IMR-90 (cell line): Measurements from ENCODE around the gene KRT36. TPM values are rescaled to one million over a fixed set of nuclear protein-coding genes. Genes with fewer than 3 reads are reported as not detected.

Experiments
- ATAC-seq: fragments of 200-7000 bp; cut with Tn5 transposase; 2 replicates; pipeline ENCODE4 v1.9.1; 2020; ENCODE audit warnings: low read depth, mild to moderate bottlenecking, moderate library complexity
- BruUV-seq: library from RNA; stranded (reverse); fragments of 400-500 nt; replicated peaks from 2 replicates; lab custom pipeline; 2021; lab: Mats Ljungman, UMichigan
- CTCF ChIA-PET: fragments of 300-600 bp; formaldehyde crosslinking; extraction: SDS; loops from one replicate; lab custom pipeline; 2021; ENCODE audit warnings: antibody characterized with exemption; lab: Yijun Ruan, JAX
- POLR2A ChIA-PET: fragments of 300-600 bp; sonication (Branson Sonifier 250); formaldehyde crosslinking; loops from one replicate; lab custom pipeline; 2022; ENCODE audit warnings: antibody characterized with exemption; ENCODE audit not compliant: unreplicated experiment; lab: Charles Lee
- DNase-seq: peaks from one replicate; pipeline ENCODE4 v3.0.0; 2013
- H2AFZ ChIP-seq: replicated peaks from 2 replicates; pipeline ENCODE3; 2013; ENCODE audit warnings: low read length, mild to moderate bottlenecking; ENCODE audit not compliant: poor library complexity
- H2AK5ac ChIP-seq: 2 replicates; pipeline ENCODE4 v1.6.1; 2013; ENCODE audit warnings: low read depth, low read length, inconsistent platforms
- H2AK9ac ChIP-seq: replicated peaks from 2 replicates; pipeline ENCODE3; 2013; ENCODE audit warnings: mild to moderate bottlenecking, low read depth, low read length, moderate library complexity; ENCODE audit not compliant: poor library complexity
- H2BK120ac ChIP-seq: 2 replicates; pipeline ENCODE4 v1.6.1; 2013; ENCODE audit warnings: low read depth, low read length, inconsistent platforms
- H2BK15ac ChIP-seq: 3 replicates; pipeline ENCODE4 v1.6.1; 2013; ENCODE audit warnings: low read depth, low read length, inconsistent platforms
- H2BK20ac ChIP-seq: 2 replicates; pipeline ENCODE4 v1.6.1; 2013; ENCODE audit warnings: low read depth, mild to moderate bottlenecking, inconsistent platforms, low read length, moderate library complexity
- H2BK5ac ChIP-seq: 2 replicates; pipeline ENCODE4 v1.6.1; 2013; ENCODE audit warnings: mild to moderate bottlenecking, low read depth, low read length, inconsistent platforms; ENCODE audit not compliant: poor library complexity, severe bottlenecking
- H3K14ac ChIP-seq: replicated peaks from 2 replicates; pipeline ENCODE4 v1.6.1; 2013; ENCODE audit warnings: low read depth, low read length, inconsistent platforms
- H3K18ac ChIP-seq: 2 replicates; pipeline ENCODE4 v1.6.1; 2013; ENCODE audit warnings: low read depth, low read length, control low read depth
- H3K23ac ChIP-seq: 2 replicates; pipeline ENCODE4 v1.6.1; 2013; ENCODE audit warnings: low read depth, low read length, inconsistent platforms
- H3K27ac ChIP-seq: 2 replicates; pipeline ENCODE4 v1.5.1; 2013; ENCODE audit warnings: mild to moderate bottlenecking, control low read depth, low read length; ENCODE audit not compliant: insufficient read depth
- H3K27me3 ChIP-seq: 2 replicates; pipeline ENCODE4 v1.6.1; 2013; ENCODE audit warnings: low read length; ENCODE audit not compliant: control insufficient read depth, insufficient read depth
- H3K36me3 ChIP-seq: 2 replicates; pipeline ENCODE4 v1.6.1; 2013; ENCODE audit warnings: low read length, mixed read lengths; ENCODE audit not compliant: control insufficient read depth, insufficient read depth
- H3K4ac ChIP-seq: 2 replicates; pipeline ENCODE4 v1.6.1; 2013; ENCODE audit warnings: low read depth, low read length, inconsistent platforms
- H3K4me1 ChIP-seq: 2 replicates; pipeline ENCODE4 v1.6.1; 2013; ENCODE audit warnings: low read length, mixed read lengths; ENCODE audit not compliant: control insufficient read depth, insufficient read depth
- H3K4me2 ChIP-seq: 2 replicates; pipeline ENCODE4 v1.6.1; 2013; ENCODE audit warnings: low read depth, mild to moderate bottlenecking, control low read depth, low read length, moderate library complexity
- H3K4me3 ChIP-seq: 2 replicates; pipeline ENCODE4 v1.5.1; 2013; ENCODE audit warnings: low read depth, mild to moderate bottlenecking, control low read depth, low read length, moderate library complexity; ENCODE audit not compliant: insufficient read depth
- H3K56ac ChIP-seq: 2 replicates; pipeline ENCODE4 v1.6.1; 2013; ENCODE audit warnings: low read length, inconsistent platforms; ENCODE audit not compliant: insufficient read depth; ENCODE audit errors: extremely low read depth
- H3K79me1 ChIP-seq, 2 experiments: 2 replicates each; pipeline ENCODE4 v1.6.1; 2013; ENCODE audit warnings: low read length in 2 of 2, inconsistent platforms in 1 of 2, low read depth in 1 of 2
- H3K9ac ChIP-seq: 2 replicates; pipeline ENCODE4 v1.6.1; 2013; ENCODE audit warnings: low read depth, low read length, control low read depth
- H3K9me1 ChIP-seq: 2 replicates; pipeline ENCODE4 v1.6.1; 2013; ENCODE audit warnings: low read length, inconsistent platforms; ENCODE audit not compliant: insufficient read depth
- H3K9me3 ChIP-seq: 2 replicates; pipeline ENCODE4 v1.6.1; 2013; ENCODE audit warnings: low read length; ENCODE audit not compliant: control insufficient read depth, insufficient read depth
- H4K20me1 ChIP-seq: 2 replicates; pipeline ENCODE4 v1.6.1; 2013; ENCODE audit warnings: low read length, inconsistent platforms; ENCODE audit not compliant: insufficient read depth
- H4K5ac ChIP-seq: 2 replicates; pipeline ENCODE4 v1.6.1; 2013; ENCODE audit warnings: mild to moderate bottlenecking, low read depth, low read length, control low read depth
- H4K8ac ChIP-seq, 2 experiments: 2 replicates each; pipeline ENCODE4 v1.6.1; 2013; ENCODE audit warnings: low read depth in 2 of 2, low read length in 2 of 2, control low read depth in 1 of 2, inconsistent platforms in 1 of 2
- H4K91ac ChIP-seq: 2 replicates; pipeline ENCODE4 v1.6.1; 2013; ENCODE audit warnings: low read depth, low read length, inconsistent platforms; ENCODE audit not compliant: insufficient read depth
- BHLHE40 ChIP-seq: fragments of 150-350 bp; IDR thresholded peaks from 2 replicates; pipeline ENCODE4 v1.6.1; 2016; ENCODE audit warnings: mild to moderate bottlenecking, low read depth, low read length
- CEBPB ChIP-seq: IDR thresholded peaks from 2 replicates; pipeline ENCODE4 v1.6.1; 2012; ENCODE audit warnings: low read depth, low read length, improper control_type of control experiment
- CHD1 ChIP-seq: IDR thresholded peaks from 2 replicates; pipeline ENCODE4 v1.6.1; 2012; ENCODE audit warnings: low read depth, low read length, improper control_type of control experiment
- FOS ChIP-seq: fragments of 150-350 bp; IDR thresholded peaks from 2 replicates; pipeline ENCODE4 v1.6.1; 2016; ENCODE audit warnings: low read depth, low read length
- MAFK ChIP-seq: IDR thresholded peaks from 2 replicates; pipeline ENCODE4 v1.6.1; 2012; ENCODE audit warnings: low read depth, low read length, improper control_type of control experiment
- MAZ ChIP-seq: IDR thresholded peaks from 2 replicates; pipeline ENCODE4 v1.6.1; 2012; ENCODE audit warnings: low read depth, mild to moderate bottlenecking, low read length, improper control_type of control experiment, moderate library complexity, borderline replicate concordance
- MXI1 ChIP-seq: IDR thresholded peaks from 2 replicates; pipeline ENCODE4 v1.6.1; 2012; ENCODE audit warnings: low read depth, mild to moderate bottlenecking, low read length, moderate library complexity, borderline replicate concordance
- NFE2L2 ChIP-seq: fragments of 150-350 bp; IDR thresholded peaks from 2 replicates; pipeline ENCODE4 v1.6.1; 2016; ENCODE audit warnings: low read depth, mild to moderate bottlenecking, low read length
- POLR2A ChIP-seq: IDR thresholded peaks from 2 replicates; pipeline ENCODE4 v1.6.1; 2012; ENCODE audit warnings: mild to moderate bottlenecking, low read depth, low read length
- RAD21 ChIP-seq: IDR thresholded peaks from 2 replicates; pipeline ENCODE4 v1.6.1; 2012; ENCODE audit warnings: low read length, improper control_type of control experiment
- RCOR1 ChIP-seq: IDR thresholded peaks from 2 replicates; pipeline ENCODE4 v1.6.1; 2012; ENCODE audit warnings: mild to moderate bottlenecking, low read length, improper control_type of control experiment; ENCODE audit not compliant: insufficient replicate concordance
- RFX5 ChIP-seq: IDR thresholded peaks from 2 replicates; pipeline ENCODE4 v1.8.0; 2012; ENCODE audit warnings: low read depth, mild to moderate bottlenecking, low read length, moderate library complexity
- SMC3 ChIP-seq: fragments of 150-350 bp; IDR thresholded peaks from 2 replicates; pipeline ENCODE4 v1.6.1; 2016; ENCODE audit warnings: low read depth, mild to moderate bottlenecking, antibody characterized with exemption, low read length, moderate library complexity
- WGBS, 2 experiments: methylation state at CpG; one replicate each; pipeline versions ENCODE4 v1.1.5 to v1.1.7; 2013; ENCODE audit warnings: missing lambda C conversion rate in 2 of 2; ENCODE audit not compliant: insufficient read length in 1 of 2; ENCODE audit errors: extremely low coverage in 2 of 2; 5-methylcytosine and 5-hydroxymethylcytosine counted together
- dilution Hi-C: fragments of 300-500 bp; cut with HindIII; formaldehyde crosslinking; loops from one replicate; pipeline ENCODE4 v1.14.3; 2018; ENCODE audit warnings: low sequenced_read_pairs; ENCODE audit not compliant: unreplicated experiment
- in situ Hi-C: fragments of 300-500 bp; cut with MboI; formaldehyde crosslinking; loops from 3 replicates; pipeline ENCODE4 v1.14.3; 2019; ENCODE audit warnings: low sequenced_read_pairs, inconsistent platforms, mixed read lengths
- intact Hi-C: fragments of 100-400 bp; cut with micrococcal nuclease; formaldehyde crosslinking; loops from 2 replicates; pipeline ENCODE4 v1.10.0; 2022
- polyA plus RNA-seq, 3 experiments: library from polyadenylated mRNA; depleted of rRNA; stranded (reverse); fragments of >200 nt; gene quantifications; 2 replicates each; pipeline ENCODE4 v1.2.3, GENCODE V29; 2012; ENCODE audit warnings: low replicate concordance in 1 of 3
- total RNA-seq: library from RNA; depleted of rRNA; stranded (reverse); fragments of >200 nt; gene quantifications from 2 replicates; pipeline ENCODE4 v1.2.3, GENCODE V29; 2012
- TF ChIP-seq, protein P1 (sequence below): conservative IDR thresholded peaks from 2 replicates; pipeline ENCODE4 v1.5.1; 2012; ENCODE audit warnings: mild to moderate bottlenecking, low read depth, low read length, improper control_type of control experiment
- TF ChIP-seq, protein P2 (sequence below): fragments of 150-350 bp; IDR thresholded peaks from 2 replicates; pipeline ENCODE4 v1.6.1; 2016; ENCODE audit warnings: low read depth, mild to moderate bottlenecking, low read length, moderate library complexity, borderline replicate concordance
- TF ChIP-seq, protein P3 (sequence below): fragments of 150-350 bp; IDR thresholded peaks from 2 replicates; pipeline ENCODE4 v1.6.1; 2017; ENCODE audit warnings: mild to moderate bottlenecking, antibody characterized with exemption, low read length, low read depth

KRT36 gene
- total and polyA plus RNA-seq, 2 of the 4 experiments (the other 2 are of a cell fraction): not detected

DNA sequence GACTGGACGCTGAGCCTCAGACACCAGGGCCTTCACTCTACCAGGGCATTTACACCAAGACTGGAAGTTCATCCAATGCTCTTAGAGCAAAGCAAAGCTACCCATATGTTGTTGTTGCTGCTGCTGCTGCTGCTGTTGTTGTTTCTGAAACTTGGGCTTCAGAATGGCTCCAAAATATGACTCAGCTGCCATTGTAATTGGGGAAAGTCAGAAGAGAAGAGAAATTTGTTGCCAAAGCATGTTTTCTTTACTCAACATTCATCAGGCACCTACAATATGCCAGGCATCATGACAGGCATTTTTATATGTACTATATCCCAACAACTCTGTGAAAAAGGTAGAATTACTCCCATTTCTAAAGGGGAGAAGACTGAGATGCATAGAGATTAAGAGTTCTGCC, 34.5 kb downstream of the KRT36 start:
- ChIA-PET POLR2A (no interaction called here), CTCF (no interaction called here)
- no peaks in the 10 kb centered on the region for H3K79me1 ChIP-seq
- H3K18ac ChIP-seq: no peak overlapping the region
- no peak overlapping the region for H4K5ac ChIP-seq
- H3K27me3 ChIP-seq: peaks cover 12% of the 10 kb centered on the region
- no peaks in the 10 kb centered on the region for H4K20me1 ChIP-seq
- no peak overlapping the region for H2BK20ac ChIP-seq
- in situ Hi-C loops: no loop called here
- no peaks in the 10 kb centered on the region for H3K36me3 ChIP-seq
- H4K91ac ChIP-seq: no peak overlapping the region
- no peak overlapping the region for H3K23ac ChIP-seq
- no peak overlapping the region for H3K9ac ChIP-seq
- H3K56ac ChIP-seq: no peak overlapping the region
- no peak overlapping the region for H2AFZ ChIP-seq
- ATAC-seq (no peak), DNase-seq (no peak)
- no peak overlapping the region for H3K4me3 ChIP-seq
- no peak overlapping the region for H3K4ac ChIP-seq
- H3K4me1 ChIP-seq: peaks cover 2% of the 10 kb centered on the region; the same call in 1 of the 2 replicates
- H4K8ac ChIP-seq: no peak overlapping the region
- H3K9me1 ChIP-seq: no peaks in the 10 kb centered on the region
- intact Hi-C loops: no loop called here
- TF ChIP-seq MAFK (no peak), CEBPB (no peak), SMC3 (no peak), BHLHE40 (no peak), MAZ (no peak), MXI1 (no peak), FOS (no peak), POLR2A (no peak), CHD1 (no peak), RFX5 (no peak), RAD21 (no peak), RCOR1 (no peak), NFE2L2 (no peak)
- TF ChIP-seq, protein P1, sequence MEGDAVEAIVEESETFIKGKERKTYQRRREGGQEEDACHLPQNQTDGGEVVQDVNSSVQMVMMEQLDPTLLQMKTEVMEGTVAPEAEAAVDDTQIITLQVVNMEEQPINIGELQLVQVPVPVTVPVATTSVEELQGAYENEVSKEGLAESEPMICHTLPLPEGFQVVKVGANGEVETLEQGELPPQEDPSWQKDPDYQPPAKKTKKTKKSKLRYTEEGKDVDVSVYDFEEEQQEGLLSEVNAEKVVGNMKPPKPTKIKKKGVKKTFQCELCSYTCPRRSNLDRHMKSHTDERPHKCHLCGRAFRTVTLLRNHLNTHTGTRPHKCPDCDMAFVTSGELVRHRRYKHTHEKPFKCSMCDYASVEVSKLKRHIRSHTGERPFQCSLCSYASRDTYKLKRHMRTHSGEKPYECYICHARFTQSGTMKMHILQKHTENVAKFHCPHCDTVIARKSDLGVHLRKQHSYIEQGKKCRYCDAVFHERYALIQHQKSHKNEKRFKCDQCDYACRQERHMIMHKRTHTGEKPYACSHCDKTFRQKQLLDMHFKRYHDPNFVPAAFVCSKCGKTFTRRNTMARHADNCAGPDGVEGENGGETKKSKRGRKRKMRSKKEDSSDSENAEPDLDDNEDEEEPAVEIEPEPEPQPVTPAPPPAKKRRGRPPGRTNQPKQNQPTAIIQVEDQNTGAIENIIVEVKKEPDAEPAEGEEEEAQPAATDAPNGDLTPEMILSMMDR: no peak
- TF ChIP-seq, protein P2, sequence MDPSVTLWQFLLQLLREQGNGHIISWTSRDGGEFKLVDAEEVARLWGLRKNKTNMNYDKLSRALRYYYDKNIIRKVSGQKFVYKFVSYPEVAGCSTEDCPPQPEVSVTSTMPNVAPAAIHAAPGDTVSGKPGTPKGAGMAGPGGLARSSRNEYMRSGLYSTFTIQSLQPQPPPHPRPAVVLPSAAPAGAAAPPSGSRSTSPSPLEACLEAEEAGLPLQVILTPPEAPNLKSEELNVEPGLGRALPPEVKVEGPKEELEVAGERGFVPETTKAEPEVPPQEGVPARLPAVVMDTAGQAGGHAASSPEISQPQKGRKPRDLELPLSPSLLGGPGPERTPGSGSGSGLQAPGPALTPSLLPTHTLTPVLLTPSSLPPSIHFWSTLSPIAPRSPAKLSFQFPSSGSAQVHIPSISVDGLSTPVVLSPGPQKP: no peak
- TF ChIP-seq, protein P3, sequence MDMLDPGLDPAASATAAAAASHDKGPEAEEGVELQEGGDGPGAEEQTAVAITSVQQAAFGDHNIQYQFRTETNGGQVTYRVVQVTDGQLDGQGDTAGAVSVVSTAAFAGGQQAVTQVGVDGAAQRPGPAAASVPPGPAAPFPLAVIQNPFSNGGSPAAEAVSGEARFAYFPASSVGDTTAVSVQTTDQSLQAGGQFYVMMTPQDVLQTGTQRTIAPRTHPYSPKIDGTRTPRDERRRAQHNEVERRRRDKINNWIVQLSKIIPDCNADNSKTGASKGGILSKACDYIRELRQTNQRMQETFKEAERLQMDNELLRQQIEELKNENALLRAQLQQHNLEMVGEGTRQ: no peak
- no peak overlapping the region for H2BK5ac ChIP-seq
- no peak overlapping the region for H3K27ac ChIP-seq
- H3K4me2 ChIP-seq: no peak overlapping the region
- H2BK15ac ChIP-seq: no peak overlapping the region
- H3K14ac ChIP-seq: no peak overlapping the region
- dilution Hi-C loops: no loop called here
- peaks cover 14% of the 10 kb centered on the region for H3K9me3 ChIP-seq
- no peak overlapping the region for H2BK120ac ChIP-seq
- BruUV-seq: no TSS peak
- no CpG with 5 or more reads among the region's 1 CpG for WGBS, 2 experiments
- no peak overlapping the region for H2AK9ac ChIP-seq
- no peak overlapping the region; the same call in 1 of the 2 replicates for H2AK5ac ChIP-seq
